Measurements from ENCODE around the gene TTC28.

DNA sequence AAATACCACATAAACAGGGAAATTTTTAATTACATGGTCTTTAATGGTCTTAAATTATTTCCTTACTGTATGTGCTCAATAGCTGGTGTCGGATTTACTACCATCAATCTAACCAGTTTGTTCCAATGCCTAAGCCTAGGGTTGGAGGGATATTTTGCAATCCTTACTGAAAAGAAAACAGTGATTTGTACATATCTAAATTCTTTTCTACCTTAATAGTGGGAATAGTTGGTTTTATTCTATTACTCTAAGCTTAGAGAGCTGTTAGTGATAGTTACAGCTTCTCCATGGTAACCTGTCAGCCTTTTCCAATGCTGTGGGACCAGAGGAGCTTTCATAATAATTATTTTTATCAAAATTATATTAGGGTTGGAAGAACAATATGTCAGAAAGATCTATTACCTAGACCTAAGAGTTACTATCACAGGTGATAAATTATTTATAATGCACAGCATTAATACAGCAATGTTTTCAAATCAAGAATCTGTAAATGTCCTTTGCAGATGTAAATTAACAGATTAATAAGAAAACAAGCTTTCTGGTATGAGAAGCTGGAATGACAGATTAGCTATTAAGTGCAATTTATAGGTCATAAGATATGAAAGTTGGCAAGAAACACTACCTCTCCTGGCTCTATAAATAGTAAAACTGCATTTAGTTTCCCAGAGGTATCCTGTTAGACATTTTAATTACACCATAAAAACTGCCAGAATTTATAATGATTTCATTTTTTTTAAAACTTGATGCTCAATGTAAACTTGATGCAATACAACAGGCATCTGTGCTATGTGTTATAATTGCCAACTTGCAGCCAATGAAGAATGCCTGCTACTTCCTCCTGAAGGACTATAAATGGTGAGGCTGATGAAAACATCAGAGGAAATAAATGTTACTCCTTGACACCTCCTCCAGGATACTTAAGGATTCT, 498.6 kb downstream of the TTC28 start:
- TF ChIP-seq, protein P1, sequence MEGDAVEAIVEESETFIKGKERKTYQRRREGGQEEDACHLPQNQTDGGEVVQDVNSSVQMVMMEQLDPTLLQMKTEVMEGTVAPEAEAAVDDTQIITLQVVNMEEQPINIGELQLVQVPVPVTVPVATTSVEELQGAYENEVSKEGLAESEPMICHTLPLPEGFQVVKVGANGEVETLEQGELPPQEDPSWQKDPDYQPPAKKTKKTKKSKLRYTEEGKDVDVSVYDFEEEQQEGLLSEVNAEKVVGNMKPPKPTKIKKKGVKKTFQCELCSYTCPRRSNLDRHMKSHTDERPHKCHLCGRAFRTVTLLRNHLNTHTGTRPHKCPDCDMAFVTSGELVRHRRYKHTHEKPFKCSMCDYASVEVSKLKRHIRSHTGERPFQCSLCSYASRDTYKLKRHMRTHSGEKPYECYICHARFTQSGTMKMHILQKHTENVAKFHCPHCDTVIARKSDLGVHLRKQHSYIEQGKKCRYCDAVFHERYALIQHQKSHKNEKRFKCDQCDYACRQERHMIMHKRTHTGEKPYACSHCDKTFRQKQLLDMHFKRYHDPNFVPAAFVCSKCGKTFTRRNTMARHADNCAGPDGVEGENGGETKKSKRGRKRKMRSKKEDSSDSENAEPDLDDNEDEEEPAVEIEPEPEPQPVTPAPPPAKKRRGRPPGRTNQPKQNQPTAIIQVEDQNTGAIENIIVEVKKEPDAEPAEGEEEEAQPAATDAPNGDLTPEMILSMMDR (IDR thresholded peaks at IDR 0.05), result no peak
- TF ChIP-seq POLR2A (IDR thresholded peaks at IDR 0.05), result no peak
